ENCODE data around the gene LTBP3.

The LTBP3 gene

GRCh38 chr11:65489035-65489705, 69.0 kb downstream of the LTBP3 start:
- Histone ChIP-seq H3K27ac (peak overlapping the region; percentile 85), H3K9me3 (ENCODE audit: severe bottlenecking) (no peaks in the 10 kb centered on the region), H3K4me3 (ENCODE audit: low read depth, low read length) (no peak overlapping the region), H3K36me3 (no peaks in the 10 kb centered on the region), H3K27me3 (ENCODE audit: insufficient read depth, low read depth, severe bottlenecking) (no peaks in the 10 kb centered on the region)
- no peak for TF ChIP-seq CTCF (IDR thresholded peaks at IDR 0.05; ENCODE audit: low read depth, low read length)
- no peak for DNase-seq

All from WERI-Rb-1 (cell line).